Measurements from ENCODE around the gene TBC1D4. TPM values are rescaled to one million over a fixed set of nuclear protein-coding genes. Genes with fewer than 3 reads are reported as not detected.
"Not testable (repeated sequence)": the region's sequence is repeated elsewhere in the genome, so short reads cannot be mapped to it uniquely, and the experiment has no call there.

Gene TBC1D4
- polyA plus RNA-seq, 2 donors: 5.8 to 7.7 TPM

DNA sequence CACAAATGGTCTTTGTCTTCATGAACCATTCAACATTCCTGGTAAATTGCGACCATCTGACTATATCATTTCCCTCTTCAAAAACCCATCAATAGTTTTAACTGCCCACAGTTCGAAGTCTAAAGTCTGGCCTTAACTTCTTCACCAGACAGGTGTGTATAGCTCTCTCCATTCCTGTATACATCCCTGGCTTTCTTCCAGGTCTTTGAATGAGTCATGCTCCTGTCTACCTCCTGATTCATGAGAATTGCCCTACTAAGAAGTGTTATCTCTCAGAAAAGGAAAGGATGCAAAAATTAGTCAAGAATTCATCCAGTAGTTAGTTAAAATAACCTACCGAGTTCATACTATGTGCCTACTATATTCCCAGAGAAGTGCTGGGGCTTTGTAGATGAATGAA is 225.0 kb downstream of the TBC1D4 start:
- Histone ChIP-seq H3K27me3 (ENCODE audit: control insufficient read depth in 1 of 2, insufficient read depth in 2 of 2, low read length in 2 of 2) (no peaks in the 10 kb centered on the region), H3K9me3 (ENCODE audit: control insufficient read depth in 2 of 2, insufficient read depth in 1 of 2, low read depth in 1 of 2, low read length in 1 of 2) (no peaks in the 10 kb centered on the region), H3K4me1 (ENCODE audit: control insufficient read depth in 2 of 2, insufficient read depth in 2 of 2, low read length in 1 of 2) (no peaks in the 10 kb centered on the region), H3K36me3 (ENCODE audit: control insufficient read depth in 2 of 2, insufficient read depth in 2 of 2, low read length in 1 of 2) (no peaks in the 10 kb centered on the region), H3K4me3 (ENCODE audit: low read depth in 1 of 2, low read length in 2 of 2) (no peak overlapping the region), H3K27ac (ENCODE audit: low read depth in 2 of 2, low read length in 1 of 2) (no peak overlapping the region)
- 68 to 73% methylated on average over 3 of the region's 3 CpGs for WGBS, 2 donors

DNA sequence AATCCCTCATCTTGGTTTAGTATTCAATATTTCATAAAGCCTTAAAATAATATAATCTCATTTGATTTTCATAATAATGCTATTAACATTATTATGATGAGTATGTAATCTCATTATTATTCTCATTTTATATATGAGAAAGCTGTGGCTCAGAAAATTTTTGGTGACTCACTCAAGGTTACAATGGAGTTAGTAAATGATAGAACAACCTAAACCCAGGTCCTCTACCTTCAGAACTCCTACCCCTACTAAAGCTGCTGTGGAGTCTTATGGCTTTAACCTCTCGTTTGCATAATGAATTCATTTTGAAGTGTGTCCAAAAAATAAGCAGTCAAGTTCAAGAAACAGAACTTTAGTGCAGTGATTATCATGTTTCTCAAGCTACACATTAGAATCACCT is 226.3 kb downstream of the TBC1D4 start:
- H3K36me3 ChIP-seq (ENCODE audit: control insufficient read depth in 2 of 2, insufficient read depth in 2 of 2, low read length in 1 of 2): no peaks in the 10 kb centered on the region
- H3K27ac ChIP-seq (ENCODE audit: low read depth in 2 of 2, low read length in 1 of 2): no peak overlapping the region
- no peaks in the 10 kb centered on the region for H3K9me3 ChIP-seq (ENCODE audit: control insufficient read depth in 2 of 2, insufficient read depth in 1 of 2, low read depth in 1 of 2, low read length in 1 of 2)
- H3K4me1 ChIP-seq (ENCODE audit: control insufficient read depth in 2 of 2, insufficient read depth in 2 of 2, low read length in 1 of 2): no peaks in the 10 kb centered on the region
- no peak overlapping the region for H3K4me3 ChIP-seq (ENCODE audit: low read depth in 1 of 2, low read length in 2 of 2)
- no peaks in the 10 kb centered on the region for H3K27me3 ChIP-seq (ENCODE audit: control insufficient read depth in 1 of 2, insufficient read depth in 2 of 2, low read length in 2 of 2)
- 18 to 36% methylated on average over 1 of the region's 1 CpG for WGBS, 2 donors

DNA sequence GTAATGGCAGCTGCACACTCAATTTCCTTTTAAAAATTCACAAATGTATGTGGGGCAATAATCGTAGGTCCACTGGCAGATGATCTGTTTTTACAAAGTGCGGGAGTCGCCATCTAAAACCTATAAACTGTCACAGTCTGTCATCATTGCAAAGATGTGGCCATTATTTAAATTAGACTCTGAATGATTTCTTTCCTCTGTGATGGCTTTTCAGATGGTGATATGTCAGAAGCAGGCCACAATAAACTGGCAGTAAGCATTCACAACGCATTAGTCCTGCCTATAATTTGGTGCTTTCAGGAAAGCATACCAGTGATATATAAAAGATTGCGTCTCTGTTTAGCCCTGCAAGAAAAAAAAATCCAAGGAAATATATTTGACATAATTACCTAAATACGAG is 226.8 kb downstream of the TBC1D4 start:
- no peaks in the 10 kb centered on the region for H3K36me3 ChIP-seq (ENCODE audit: control insufficient read depth in 2 of 2, insufficient read depth in 2 of 2, low read length in 1 of 2)
- H3K27ac ChIP-seq (ENCODE audit: low read depth in 2 of 2, low read length in 1 of 2): no peak overlapping the region
- H3K4me1 ChIP-seq (ENCODE audit: control insufficient read depth in 2 of 2, insufficient read depth in 2 of 2, low read length in 1 of 2): no peaks in the 10 kb centered on the region
- no peak overlapping the region for H3K4me3 ChIP-seq (ENCODE audit: low read depth in 1 of 2, low read length in 2 of 2)
- no peaks in the 10 kb centered on the region for H3K27me3 ChIP-seq (ENCODE audit: control insufficient read depth in 1 of 2, insufficient read depth in 2 of 2, low read length in 2 of 2)
- no peaks in the 10 kb centered on the region for H3K9me3 ChIP-seq (ENCODE audit: control insufficient read depth in 2 of 2, insufficient read depth in 1 of 2, low read depth in 1 of 2, low read length in 1 of 2)
- WGBS, 2 donors: 90 to 92% methylated on average over 6 of the region's 6 CpGs

DNA sequence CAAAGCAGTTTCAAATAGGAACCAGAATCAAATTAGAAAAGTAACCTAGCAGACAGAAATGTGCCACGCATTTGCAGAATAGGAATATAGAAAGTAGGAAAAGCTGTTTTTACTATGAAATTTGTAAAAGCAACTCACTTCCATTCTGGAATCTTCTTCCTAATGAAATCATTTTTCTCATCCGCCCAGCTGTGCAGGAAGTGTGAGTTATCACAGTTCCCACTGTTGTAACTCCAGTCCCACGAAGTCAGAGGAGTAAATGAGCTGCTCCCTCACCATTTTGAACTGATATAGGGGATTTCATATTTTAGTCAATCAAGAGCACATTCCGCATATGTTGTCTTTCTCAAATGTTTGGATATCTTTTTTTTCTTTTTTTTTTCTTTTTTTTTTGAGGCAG is 230.8 kb downstream of the TBC1D4 start:
- no peaks in the 10 kb centered on the region for H3K27me3 ChIP-seq (ENCODE audit: control insufficient read depth in 1 of 2, insufficient read depth in 2 of 2, low read length in 2 of 2)
- no peak overlapping the region for H3K27ac ChIP-seq (ENCODE audit: low read depth in 2 of 2, low read length in 1 of 2)
- H3K9me3 ChIP-seq (ENCODE audit: control insufficient read depth in 2 of 2, insufficient read depth in 1 of 2, low read depth in 1 of 2, low read length in 1 of 2): no peaks in the 10 kb centered on the region
- WGBS, 2 donors: 80 to 83% methylated on average over 4 of the region's 4 CpGs
- no peak overlapping the region for H3K4me3 ChIP-seq (ENCODE audit: low read depth in 1 of 2, low read length in 2 of 2)
- no peaks in the 10 kb centered on the region for H3K4me1 ChIP-seq (ENCODE audit: control insufficient read depth in 2 of 2, insufficient read depth in 2 of 2, low read length in 1 of 2)
- H3K36me3 ChIP-seq (ENCODE audit: control insufficient read depth in 2 of 2, insufficient read depth in 2 of 2, low read length in 1 of 2): no peaks in the 10 kb centered on the region

DNA sequence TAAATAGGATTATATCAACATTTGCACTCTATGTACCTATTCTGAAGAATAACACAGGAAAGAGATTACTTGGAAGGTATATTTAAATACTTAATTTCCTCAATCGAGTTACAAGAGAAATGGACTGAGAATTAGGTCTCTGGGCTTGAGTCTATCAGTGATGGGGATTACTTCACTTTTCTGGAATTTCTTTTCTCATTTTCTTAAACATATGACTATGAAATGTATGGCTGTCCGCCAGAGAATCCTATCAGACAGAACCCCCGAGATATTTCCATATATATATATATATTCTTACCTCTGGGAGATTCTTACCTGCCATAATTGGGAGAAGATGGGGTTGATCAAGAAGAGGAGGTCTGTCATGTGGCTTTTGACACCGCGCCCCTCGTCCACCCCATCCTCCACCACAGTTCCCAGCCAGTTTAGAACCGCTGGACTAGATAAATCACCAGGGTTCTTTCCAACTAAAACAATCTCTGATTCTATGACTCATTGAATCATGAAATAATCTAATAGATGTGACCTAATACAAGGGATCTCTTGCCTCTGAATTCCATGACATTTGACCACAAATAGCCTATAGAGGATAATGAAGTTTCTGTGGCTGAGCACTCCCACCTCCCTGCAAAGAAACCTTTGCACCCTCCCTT is 231.3 kb downstream of the TBC1D4 start:
- 50 to 68% methylated on average over 7 of the region's 7 CpGs for WGBS, 2 donors
- H3K27me3 ChIP-seq (ENCODE audit: control insufficient read depth in 1 of 2, insufficient read depth in 2 of 2, low read length in 2 of 2): no peaks in the 10 kb centered on the region
- no peak overlapping the region for H3K27ac ChIP-seq (ENCODE audit: low read depth in 2 of 2, low read length in 1 of 2)
- no peaks in the 10 kb centered on the region for H3K9me3 ChIP-seq (ENCODE audit: control insufficient read depth in 2 of 2, insufficient read depth in 1 of 2, low read depth in 1 of 2, low read length in 1 of 2)
- no peak overlapping the region for H3K4me3 ChIP-seq (ENCODE audit: low read depth in 1 of 2, low read length in 2 of 2)
- H3K4me1 ChIP-seq (ENCODE audit: control insufficient read depth in 2 of 2, insufficient read depth in 2 of 2, low read length in 1 of 2): no peaks in the 10 kb centered on the region
- no peaks in the 10 kb centered on the region for H3K36me3 ChIP-seq (ENCODE audit: control insufficient read depth in 2 of 2, insufficient read depth in 2 of 2, low read length in 1 of 2)

DNA sequence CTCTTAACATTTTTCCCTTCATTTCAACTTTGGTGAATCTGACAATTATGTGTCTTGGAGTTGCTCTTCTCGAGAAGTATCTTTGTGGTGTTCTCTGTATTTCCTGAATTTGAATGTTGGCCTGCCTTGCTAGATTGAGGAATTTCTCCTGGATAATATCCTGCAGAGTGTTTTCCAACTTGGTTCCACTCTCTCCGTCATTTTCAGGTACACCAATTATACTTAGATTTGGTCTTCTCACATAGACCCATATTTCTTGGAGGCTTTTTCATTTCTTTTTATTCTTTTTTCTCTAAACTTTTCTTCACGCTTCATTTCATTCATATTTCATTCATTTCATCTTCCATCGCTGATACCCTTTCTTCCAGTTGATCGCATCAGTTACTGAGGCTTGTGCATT is 236.4 kb downstream of the TBC1D4 start:
- H3K27ac ChIP-seq (ENCODE audit: low read depth in 2 of 2, low read length in 1 of 2); H3K4me3 ChIP-seq (ENCODE audit: low read depth in 1 of 2, low read length in 2 of 2); H3K9me3 ChIP-seq (ENCODE audit: control insufficient read depth in 2 of 2, insufficient read depth in 1 of 2, low read depth in 1 of 2, low read length in 1 of 2); H3K27me3 ChIP-seq (ENCODE audit: control insufficient read depth in 1 of 2, insufficient read depth in 2 of 2, low read length in 2 of 2); H3K36me3 ChIP-seq (ENCODE audit: control insufficient read depth in 2 of 2, insufficient read depth in 2 of 2, low read length in 1 of 2); H3K4me1 ChIP-seq (ENCODE audit: control insufficient read depth in 2 of 2, insufficient read depth in 2 of 2, low read length in 1 of 2): not testable (repeated sequence)
- 73 to 90% methylated on average over 5 of the region's 5 CpGs for WGBS, 2 donors

DNA sequence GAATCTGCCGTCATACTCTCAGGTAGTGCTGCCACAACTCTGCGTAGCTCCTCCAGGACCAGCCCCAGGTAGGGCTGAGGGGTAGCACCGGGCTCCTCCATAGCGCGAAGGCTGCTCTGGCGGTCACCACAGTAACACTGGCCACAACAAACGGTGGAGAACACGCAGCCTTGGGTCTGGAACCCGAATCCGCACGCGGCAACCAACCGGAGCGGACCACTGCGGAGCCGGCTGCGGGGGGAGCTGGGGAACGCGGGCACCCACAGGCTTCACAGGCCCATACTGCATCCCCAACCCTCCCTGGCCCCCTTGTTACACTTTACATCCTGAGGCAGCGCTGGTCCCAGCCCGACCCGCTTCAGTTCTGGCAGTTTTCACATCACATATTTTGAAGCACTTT is 241.7 kb downstream of the TBC1D4 start:
- whole genome bisulfite sequencing, 2 donors: 85 to 88% methylated on average over 22 of the region's 22 CpGs
- H3K27ac ChIP-seq (ENCODE audit: low read depth in 2 of 2, low read length in 1 of 2); H3K9me3 ChIP-seq (ENCODE audit: control insufficient read depth in 2 of 2, insufficient read depth in 1 of 2, low read depth in 1 of 2, low read length in 1 of 2); H3K36me3 ChIP-seq (ENCODE audit: control insufficient read depth in 2 of 2, insufficient read depth in 2 of 2, low read length in 1 of 2); H3K4me3 ChIP-seq (ENCODE audit: low read depth in 1 of 2, low read length in 2 of 2); H3K27me3 ChIP-seq (ENCODE audit: control insufficient read depth in 1 of 2, insufficient read depth in 2 of 2, low read length in 2 of 2); H3K4me1 ChIP-seq (ENCODE audit: control insufficient read depth in 2 of 2, insufficient read depth in 2 of 2, low read length in 1 of 2): not testable (repeated sequence)

DNA sequence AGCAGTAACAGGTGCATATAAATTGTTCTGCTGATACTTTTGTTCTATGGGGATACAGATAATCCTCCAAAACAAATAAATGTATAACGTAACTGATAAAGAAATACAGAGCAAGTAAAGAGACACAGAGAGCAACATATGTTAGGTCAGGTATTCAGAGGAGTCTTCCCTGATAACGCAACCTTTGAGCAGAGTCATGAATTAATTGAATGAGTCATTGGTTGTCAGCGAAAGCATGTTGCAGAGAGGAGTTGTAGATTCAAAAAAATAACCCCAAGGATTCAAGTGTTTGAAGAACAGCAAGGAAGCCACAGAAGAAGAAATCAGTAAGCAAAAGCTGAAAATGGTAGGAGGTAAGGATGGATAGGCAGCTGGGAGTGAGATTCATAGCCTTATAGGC is 245.2 kb downstream of the TBC1D4 start:
- no peaks in the 10 kb centered on the region for H3K4me1 ChIP-seq (ENCODE audit: control insufficient read depth in 2 of 2, insufficient read depth in 2 of 2, low read length in 1 of 2)
- H3K4me3 ChIP-seq (ENCODE audit: low read depth in 1 of 2, low read length in 2 of 2): no peak overlapping the region
- no peaks in the 10 kb centered on the region for H3K27me3 ChIP-seq (ENCODE audit: control insufficient read depth in 1 of 2, insufficient read depth in 2 of 2, low read length in 2 of 2)
- H3K36me3 ChIP-seq (ENCODE audit: control insufficient read depth in 2 of 2, insufficient read depth in 2 of 2, low read length in 1 of 2): no peaks in the 10 kb centered on the region
- H3K9me3 ChIP-seq (ENCODE audit: control insufficient read depth in 2 of 2, insufficient read depth in 1 of 2, low read depth in 1 of 2, low read length in 1 of 2): no peaks in the 10 kb centered on the region
- 74 to 79% methylated on average over 3 of the region's 3 CpGs for WGBS, 2 donors
- no peak overlapping the region for H3K27ac ChIP-seq (ENCODE audit: low read depth in 2 of 2, low read length in 1 of 2)

Other genes with a start within 250 kb of the TBC1D4 start
- 10 to 100 TPM; 68.8 to 72.7 TPM for gene COMMD6, start 55.7 kb upstream of the TBC1D4 start, polyA plus RNA-seq
- 10 to 100 TPM; 30.3 to 72.7 TPM for gene UCHL3, start 67.6 kb upstream of the TBC1D4 start, polyA plus RNA-seq
- 100 to 1,000 TPM; 115 to 253 TPM for gene LMO7, start 154.2 kb upstream of the TBC1D4 start, polyA plus RNA-seq